Retina (tissue), 1 donor: Measurements from ENCODE around the gene CACNA2D3.

Source experiments
- DNase-seq: peaks from one replicate; pipeline ENCODE4 v3.0.0-alpha.2; 2016

The CACNA2D3 gene

GRCh38 chr3:54905261-54905888, 783.0 kb downstream of the CACNA2D3 start:
- DNase-seq, result no peak

DNA sequence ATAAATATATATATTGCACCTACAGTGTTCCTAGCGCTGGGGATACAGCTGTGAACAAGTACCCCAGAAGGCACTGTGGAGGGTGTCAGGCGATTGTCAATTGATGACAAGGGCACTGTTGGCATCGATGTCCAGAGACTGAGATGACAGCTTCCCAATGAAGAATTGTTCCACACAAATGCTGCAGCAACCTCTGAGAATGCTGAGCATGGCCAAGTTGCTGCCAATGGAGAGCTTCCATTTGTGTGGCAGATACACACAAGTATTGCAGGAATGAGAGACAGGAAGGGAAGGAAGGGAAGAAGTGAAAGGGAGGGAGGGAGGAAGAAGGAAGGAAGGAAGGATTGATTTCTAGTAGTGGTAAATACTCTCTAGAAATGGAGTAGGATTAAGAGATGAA, 783.6 kb downstream of the CACNA2D3 start:
- no peak for DNase-seq

GRCh38 chr3:54906763-54907162, 784.4 kb downstream of the CACNA2D3 start:
- no peak for DNase-seq

DNA sequence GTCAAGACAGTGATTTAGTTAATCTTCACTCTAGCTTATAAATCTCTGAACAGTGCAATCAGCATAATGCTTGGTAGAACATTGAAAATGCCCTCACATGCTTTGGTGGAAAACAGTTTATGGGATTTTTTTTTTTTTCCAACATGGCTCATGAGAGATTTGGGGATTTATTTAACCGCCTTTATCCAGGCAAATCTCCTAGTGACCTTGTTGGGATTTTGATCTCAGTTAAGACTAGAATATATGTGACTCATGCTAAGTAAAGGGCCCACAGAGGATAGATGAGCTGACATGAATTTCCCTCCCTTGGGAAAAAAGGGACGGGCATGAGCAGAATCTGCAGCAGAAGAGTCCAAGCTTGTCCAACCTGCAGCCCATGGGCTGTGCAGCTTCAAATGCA, 786.8 kb downstream of the CACNA2D3 start:
- no peak for DNase-seq

GRCh38 chr3:54914180-54914579, 791.8 kb downstream of the CACNA2D3 start:
- no peak for DNase-seq

- no peak for DNase-seq
Measured at GRCh38 chr3:54915181-54915580, 792.8 kb downstream of the CACNA2D3 start.

DNA sequence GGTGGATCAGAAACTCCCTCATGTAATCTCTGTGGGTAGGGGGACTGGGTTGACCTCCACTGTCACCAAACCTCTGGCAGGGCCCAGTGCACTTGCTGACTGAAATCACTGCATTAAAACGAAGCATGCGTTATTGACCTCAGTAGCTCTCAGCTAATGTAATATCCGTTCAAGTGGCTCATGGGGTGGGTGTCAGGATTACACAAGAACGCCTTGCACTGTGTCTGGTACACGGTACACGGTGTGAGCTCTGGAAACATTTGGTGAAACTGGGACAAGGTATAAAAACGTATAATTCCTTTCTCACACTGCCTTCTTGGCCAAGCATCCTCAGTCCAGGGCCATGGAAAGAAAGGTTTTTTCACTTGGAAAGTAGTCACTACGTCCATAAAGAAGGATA, 793.6 kb downstream of the CACNA2D3 start:
- DNase-seq, result no peak

GRCh38 chr3:54916732-54917131, 794.4 kb downstream of the CACNA2D3 start:
- no peak for DNase-seq

DNA sequence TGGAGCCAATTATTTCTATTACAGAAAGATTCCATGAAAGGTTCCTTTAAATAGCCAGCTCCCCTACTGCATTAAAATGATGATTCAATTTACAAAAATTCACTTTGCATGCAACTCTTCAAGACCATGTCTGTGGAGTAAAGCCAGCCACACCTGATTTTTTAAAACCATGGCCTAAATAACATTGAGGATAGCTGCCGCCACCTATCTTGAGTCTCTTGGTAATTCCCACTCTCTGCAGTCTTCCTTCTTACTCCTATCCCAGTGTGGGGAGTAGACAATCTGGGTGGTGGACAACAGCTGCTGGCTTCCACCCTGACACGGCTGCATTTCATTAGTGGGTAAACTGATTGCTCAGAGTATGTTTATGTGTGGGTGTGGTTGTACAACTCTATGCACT, 794.8 kb downstream of the CACNA2D3 start:
- DNase-seq, result no peak

DNA sequence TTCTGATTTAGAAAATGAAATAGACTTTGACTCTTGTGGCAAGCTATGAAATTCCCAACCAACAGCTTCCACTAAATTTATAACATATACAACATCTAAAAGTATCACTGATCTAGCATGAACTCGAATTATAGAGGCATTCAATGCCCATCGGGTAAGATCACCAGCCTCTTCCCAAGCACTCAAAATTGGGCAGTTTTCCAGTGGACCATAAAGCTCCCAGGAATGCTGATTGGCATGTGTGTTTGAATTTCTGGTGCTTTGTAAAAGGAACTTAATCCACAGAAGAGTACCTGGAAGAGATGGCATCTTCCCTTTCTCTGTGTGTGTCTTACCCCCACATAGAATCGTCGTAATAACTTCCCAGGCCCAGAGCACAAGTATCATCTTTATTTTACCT, 795.5 kb downstream of the CACNA2D3 start:
- DNase-seq, result no peak

DNA sequence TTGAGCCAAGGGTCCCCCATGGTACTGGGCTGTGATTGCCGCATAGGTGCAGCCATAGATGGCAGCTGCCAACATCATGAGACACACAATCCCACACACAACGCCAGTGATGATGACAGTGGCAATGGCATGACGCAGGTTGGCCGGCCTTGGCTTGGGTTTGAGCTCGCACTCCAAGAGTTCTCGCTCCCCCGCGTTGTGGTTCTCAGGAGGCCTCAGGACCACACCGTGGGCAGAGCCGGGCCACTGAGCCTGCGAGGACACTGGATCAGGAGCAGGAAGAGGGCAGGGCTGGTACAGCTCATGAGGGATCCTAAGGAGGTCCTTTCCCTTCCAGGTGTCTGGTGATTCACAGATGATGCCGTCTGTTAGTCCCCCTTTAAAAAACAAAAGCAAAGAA, 796.2 kb downstream of the CACNA2D3 start:
- DNase-seq, result no peak

GRCh38 chr3:54928046-54928770, 805.9 kb downstream of the CACNA2D3 start, which contains the start of gene LRTM1:
Gene LRTM1, minus strand, starts transcription at chr3:54928059. Its CDS starts 148 bp downstream, at chr3:54927911.
- peak; percentile 10 for DNase-seq

DNA sequence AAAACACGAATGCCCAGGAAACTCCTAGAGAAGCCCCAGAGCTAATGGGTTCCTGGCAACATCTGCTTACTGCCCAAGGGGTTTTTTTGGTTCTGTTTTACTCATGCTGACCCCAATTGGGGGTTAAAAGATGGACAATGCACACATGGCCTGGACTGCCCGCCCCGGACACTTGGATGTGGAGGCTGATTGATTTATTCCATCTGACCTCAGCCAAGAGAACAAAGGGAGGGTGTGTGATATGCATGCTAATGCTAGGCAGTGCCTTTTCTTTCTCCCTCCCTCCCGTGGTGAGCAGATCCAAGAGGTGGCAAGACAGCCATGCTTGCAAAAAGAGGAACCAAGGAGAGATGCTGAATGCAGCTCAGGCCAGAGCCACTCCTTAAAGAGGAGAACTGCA, 808.8 kb downstream of the CACNA2D3 start:
- DNase-seq, result peak; percentile 41

GRCh38 chr3:54932606-54933005, 810.3 kb downstream of the CACNA2D3 start:
- DNase-seq, result no peak

DNA sequence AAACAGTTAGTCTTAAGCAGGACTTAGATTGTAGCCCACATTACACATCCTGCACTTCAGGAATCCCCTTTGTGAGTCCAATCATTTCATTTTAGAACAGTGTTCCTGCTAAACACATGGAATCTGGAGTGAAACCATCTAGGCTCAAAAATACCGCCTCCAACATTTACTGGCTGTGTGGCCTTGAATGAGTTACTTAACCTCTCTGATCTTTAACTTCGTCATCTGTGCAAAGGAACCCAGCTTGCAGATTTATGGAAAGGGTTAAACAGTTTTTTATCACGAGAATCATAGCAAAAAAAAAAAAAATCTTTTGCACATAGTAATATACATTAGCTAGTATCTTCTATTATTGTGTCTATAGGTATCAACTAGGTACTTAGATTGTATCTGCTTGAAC, 813.5 kb downstream of the CACNA2D3 start:
- DNase-seq, result no peak

GRCh38 chr3:54936561-54936960, 814.2 kb downstream of the CACNA2D3 start:
- DNase-seq, result no peak

- no peak for DNase-seq
Measured at GRCh38 chr3:54939557-54940300, 817.4 kb downstream of the CACNA2D3 start.

DNA sequence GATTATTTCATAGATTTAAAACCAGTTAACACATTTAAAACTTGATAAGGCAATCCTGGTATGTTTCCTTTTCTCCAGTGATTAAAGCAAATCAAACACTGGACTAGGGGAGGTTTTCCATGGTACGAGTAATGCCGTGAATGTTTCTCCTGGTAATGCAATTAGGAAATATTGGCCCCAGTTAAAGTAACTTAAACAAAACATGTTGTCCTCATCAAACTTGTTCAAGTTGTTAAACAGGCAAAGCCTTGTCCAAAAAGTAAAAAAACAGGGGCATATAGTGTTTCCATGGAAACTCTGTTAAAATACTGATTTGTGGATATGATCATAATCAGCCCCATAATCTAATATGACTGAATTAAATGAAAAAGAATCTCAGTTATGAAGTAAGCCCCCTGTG, 818.6 kb downstream of the CACNA2D3 start:
- DNase-seq, result no peak

- DNase-seq, result no peak
Measured at GRCh38 chr3:54941690-54942362, 819.5 kb downstream of the CACNA2D3 start.

DNA sequence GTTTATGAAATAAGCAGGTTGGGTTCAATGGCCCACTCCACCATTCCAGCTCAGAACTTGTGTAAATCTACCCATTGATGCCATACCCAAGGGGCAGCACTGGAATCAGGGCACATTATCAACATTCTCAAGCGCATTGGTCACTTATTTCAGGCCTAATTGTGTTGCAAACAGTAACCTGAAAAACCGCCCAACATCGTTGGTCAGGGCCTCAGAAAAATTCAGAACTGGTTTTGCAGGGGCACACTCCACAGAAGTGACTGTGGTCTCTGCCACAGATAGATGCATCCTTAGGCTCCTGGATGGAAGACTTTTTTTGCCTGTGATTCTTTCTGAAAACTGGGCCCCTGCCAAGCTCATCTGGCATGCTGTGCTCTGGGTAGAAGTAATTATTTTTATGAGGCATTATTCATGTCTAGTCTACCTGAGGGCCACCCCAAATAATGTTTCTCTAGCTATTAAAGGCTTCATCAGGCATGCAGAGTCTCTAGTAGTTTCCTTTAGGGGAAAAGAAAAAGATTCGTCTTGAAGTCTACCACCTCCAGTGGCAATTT, 827.2 kb downstream of the CACNA2D3 start:
- no peak for DNase-seq

DNA sequence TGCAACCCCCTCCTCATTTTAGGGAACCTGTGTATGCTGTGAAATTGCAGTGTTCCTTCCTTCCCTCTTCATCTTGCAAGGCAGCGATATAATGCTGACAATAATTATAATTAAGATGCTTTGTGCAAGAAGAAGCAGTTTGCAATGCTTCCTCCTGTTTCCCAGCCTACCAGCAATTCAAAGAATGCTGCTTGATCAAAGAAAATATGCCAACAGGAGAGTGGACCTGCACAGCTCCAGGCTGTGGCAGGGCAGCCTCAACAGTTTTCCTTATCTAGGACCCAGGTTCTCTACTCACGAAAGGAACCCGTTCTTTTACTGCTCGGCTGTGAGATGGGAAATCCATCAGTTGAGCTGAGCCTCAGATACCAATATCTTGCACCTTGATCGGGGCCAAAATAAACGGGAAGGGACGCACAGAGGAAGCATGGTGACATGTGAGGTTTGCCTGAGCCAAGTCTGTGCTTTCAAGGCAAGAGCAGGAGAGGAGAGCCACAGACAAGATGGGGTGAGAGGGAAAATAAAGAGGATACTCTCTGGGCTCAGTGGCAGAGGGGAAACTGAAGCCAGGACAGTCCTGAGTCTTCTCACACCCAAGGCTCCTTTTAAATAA, 828.1 kb downstream of the CACNA2D3 start:
- no peak for DNase-seq

DNA sequence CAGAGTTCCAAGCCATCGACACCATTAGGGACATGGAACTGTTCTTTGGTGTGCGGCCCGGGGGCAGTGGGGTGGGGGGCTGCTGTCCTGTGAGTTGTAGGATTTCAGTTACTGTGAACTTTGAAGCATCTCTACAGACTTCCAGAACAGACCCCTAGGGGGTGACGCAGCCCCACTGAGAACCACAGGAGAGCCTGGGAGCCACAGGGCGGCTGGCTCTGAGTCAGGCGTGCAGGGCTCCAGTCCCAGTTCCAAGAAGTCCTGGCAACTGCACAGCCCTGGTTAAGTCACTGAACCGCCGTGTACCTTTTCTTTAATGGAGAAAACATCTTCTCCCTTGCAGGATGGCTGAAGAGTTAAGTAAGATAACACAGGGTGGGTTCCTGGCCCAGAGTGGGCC, 829.1 kb downstream of the CACNA2D3 start:
- DNase-seq, result peak; percentile 40

GRCh38 chr3:54954022-54954421, 831.7 kb downstream of the CACNA2D3 start:
- DNase-seq, result no peak
